Nephron progenitor cell (in vitro differentiated cells): ENCODE data around the gene KDM2B.

Experiments used
- DNase-seq: peaks from one replicate; pipeline ENCODE4 v3.0.0; 2021
- H3K27ac Mint-ChIP-seq: 2 replicates; pipeline ENCODE4 v1.8.0; 2021; ENCODE audit warnings: mild to moderate bottlenecking, moderate library complexity, mixed read lengths
- H3K27me3 Mint-ChIP-seq: 2 replicates; pipeline ENCODE4 v1.8.0; 2021; ENCODE audit warnings: mild to moderate bottlenecking, low read depth, mixed read lengths; ENCODE audit not compliant: poor library complexity
- H3K36me3 Mint-ChIP-seq: 2 replicates; pipeline ENCODE4 v1.8.0; 2021; ENCODE audit warnings: low read depth, mixed read lengths
- H3K4me1 Mint-ChIP-seq: 2 replicates; pipeline ENCODE4 v1.8.0; 2021; ENCODE audit warnings: mixed read lengths
- H3K4me3 Mint-ChIP-seq: 2 replicates; pipeline ENCODE4 v1.8.0; 2021; ENCODE audit warnings: mild to moderate bottlenecking, moderate library complexity, mixed read lengths
- H3K9me3 Mint-ChIP-seq: 2 replicates; pipeline ENCODE4 v1.8.0; 2021; ENCODE audit warnings: mild to moderate bottlenecking, moderate library complexity, mixed read lengths
- TF ChIP-seq, protein P1 (sequence below): fragments of 200-600 bp; sonication (generic); IDR thresholded peaks from 2 replicates; pipeline ENCODE4 v1.5.0; 2021; ENCODE audit warnings: antibody characterized with exemption

Gene KDM2B

DNA sequence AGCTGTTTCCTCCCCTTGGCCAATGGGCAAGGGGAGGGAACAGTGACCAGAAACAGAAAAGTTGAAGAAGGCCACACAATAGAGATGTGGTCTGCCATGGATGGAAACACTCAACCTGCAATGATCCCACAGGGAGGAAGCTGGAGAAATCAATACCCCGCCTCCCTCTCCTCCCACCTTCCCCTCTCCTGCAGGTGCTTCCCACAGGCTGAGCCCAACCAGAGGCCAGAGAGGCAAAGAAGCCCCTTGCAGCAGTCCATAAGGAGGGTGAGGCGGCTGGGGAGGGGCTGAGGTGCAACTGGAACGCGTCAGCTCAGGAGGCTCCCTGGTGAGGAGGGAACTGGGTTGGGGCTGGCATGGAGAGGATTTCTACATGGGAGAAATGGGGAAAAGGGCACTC is 96.9 kb downstream of the KDM2B start:
- peak overlapping the region; percentile 42 for H3K4me3 Mint-ChIP-seq
- TF ChIP-seq, protein P1, sequence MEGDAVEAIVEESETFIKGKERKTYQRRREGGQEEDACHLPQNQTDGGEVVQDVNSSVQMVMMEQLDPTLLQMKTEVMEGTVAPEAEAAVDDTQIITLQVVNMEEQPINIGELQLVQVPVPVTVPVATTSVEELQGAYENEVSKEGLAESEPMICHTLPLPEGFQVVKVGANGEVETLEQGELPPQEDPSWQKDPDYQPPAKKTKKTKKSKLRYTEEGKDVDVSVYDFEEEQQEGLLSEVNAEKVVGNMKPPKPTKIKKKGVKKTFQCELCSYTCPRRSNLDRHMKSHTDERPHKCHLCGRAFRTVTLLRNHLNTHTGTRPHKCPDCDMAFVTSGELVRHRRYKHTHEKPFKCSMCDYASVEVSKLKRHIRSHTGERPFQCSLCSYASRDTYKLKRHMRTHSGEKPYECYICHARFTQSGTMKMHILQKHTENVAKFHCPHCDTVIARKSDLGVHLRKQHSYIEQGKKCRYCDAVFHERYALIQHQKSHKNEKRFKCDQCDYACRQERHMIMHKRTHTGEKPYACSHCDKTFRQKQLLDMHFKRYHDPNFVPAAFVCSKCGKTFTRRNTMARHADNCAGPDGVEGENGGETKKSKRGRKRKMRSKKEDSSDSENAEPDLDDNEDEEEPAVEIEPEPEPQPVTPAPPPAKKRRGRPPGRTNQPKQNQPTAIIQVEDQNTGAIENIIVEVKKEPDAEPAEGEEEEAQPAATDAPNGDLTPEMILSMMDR, result no peak

GRCh38 chr12:121476477-121476876 is 104.3 kb downstream of the KDM2B start:
- Mint-ChIP-seq H3K36me3 (peaks cover 34% of the 10 kb centered on the region), H3K27me3 (peaks cover 4% of the 10 kb centered on the region), H3K27ac (peak overlapping the region; percentile 94), H3K4me3 (no peak overlapping the region), H3K9me3 (no peaks in the 10 kb centered on the region), H3K4me1 (peaks cover 66% of the 10 kb centered on the region)
- no peak for DNase-seq
- TF ChIP-seq, protein P1, result no peak

More for the DNA sequence above, 96.9 kb downstream of the KDM2B start:
- H3K27ac Mint-ChIP-seq, result peak overlapping the region; percentile 97
- H3K36me3 Mint-ChIP-seq, result peaks cover 62% of the 10 kb centered on the region
- peak; percentile 37 for DNase-seq
- H3K27me3 Mint-ChIP-seq, result peaks cover 5% of the 10 kb centered on the region
- H3K4me1 Mint-ChIP-seq, result peaks cover 64% of the 10 kb centered on the region
- H3K9me3 Mint-ChIP-seq, result no peaks in the 10 kb centered on the region

DNA sequence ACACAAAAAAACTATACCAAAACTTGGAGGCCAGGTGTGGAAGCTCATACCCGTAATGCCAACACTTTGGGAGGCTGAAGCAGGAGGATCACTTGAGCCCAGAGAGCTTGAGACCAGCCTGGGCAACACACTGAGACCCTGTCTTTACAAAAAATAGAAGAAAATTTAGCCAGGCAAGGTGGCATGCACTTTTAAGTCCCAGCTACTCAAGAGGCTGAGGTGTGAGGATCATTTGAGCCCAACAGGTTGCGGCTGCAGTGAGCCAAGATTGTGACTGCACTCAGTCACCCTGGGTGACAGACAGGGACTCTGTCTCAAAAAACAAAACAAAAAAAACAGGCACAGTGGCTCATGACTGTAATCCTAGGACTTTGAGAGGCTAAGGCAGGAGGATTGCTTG is 105.5 kb downstream of the KDM2B start:
- DNase-seq, result no peak
- Mint-ChIP-seq H3K27me3 (peaks cover 9% of the 10 kb centered on the region), H3K36me3 (peaks cover 22% of the 10 kb centered on the region), H3K4me3 (no peak overlapping the region), H3K27ac (peak overlapping the region; percentile 51), H3K9me3 (no peaks in the 10 kb centered on the region), H3K4me1 (peaks cover 67% of the 10 kb centered on the region)
- TF ChIP-seq, protein P1, result no peak

GRCh38 chr12:121472150-121472905 is 108.5 kb downstream of the KDM2B start:
- peaks cover 10% of the 10 kb centered on the region for H3K27me3 Mint-ChIP-seq
- H3K9me3 Mint-ChIP-seq, result no peaks in the 10 kb centered on the region
- peaks cover 5% of the 10 kb centered on the region for H3K36me3 Mint-ChIP-seq
- TF ChIP-seq, protein P1, result no peak
- no peak for DNase-seq
- H3K4me3 Mint-ChIP-seq, result no peak overlapping the region
- H3K27ac Mint-ChIP-seq, result no peak overlapping the region
- peaks cover 74% of the 10 kb centered on the region for H3K4me1 Mint-ChIP-seq

DNA sequence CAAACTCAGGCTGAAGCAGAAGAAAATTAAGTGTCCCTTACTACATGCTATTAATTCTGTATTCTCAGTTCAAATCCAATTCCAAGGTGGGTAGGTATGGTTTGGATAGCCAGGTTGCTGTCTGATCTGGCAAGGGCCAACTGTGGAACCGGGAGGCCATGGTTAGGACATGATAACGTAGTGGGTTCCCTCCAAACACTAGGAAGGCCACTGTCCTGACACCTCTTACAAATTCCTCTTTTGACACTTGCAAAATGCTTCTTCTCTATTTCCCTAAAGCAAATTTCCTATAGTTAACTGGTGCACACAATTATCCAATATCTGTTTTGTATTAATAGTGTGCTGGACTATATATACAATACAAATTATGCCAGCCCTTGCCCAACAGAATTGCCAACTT is 110.1 kb downstream of the KDM2B start:
- no peak for DNase-seq

More for the DNA sequence above, 110.1 kb downstream of the KDM2B start:
- Mint-ChIP-seq H3K9me3 (no peaks in the 10 kb centered on the region), H3K27me3 (peaks cover 10% of the 10 kb centered on the region), H3K36me3 (peaks cover 5% of the 10 kb centered on the region), H3K4me1 (peaks cover 69% of the 10 kb centered on the region), H3K4me3 (no peak overlapping the region), H3K27ac (no peak overlapping the region)
- TF ChIP-seq, protein P1, result no peak
